Endodermal cell (in vitro differentiated cells): ENCODE results near the gene CFAP77. TPM values are rescaled to one million over a fixed set of nuclear protein-coding genes. Genes with fewer than 3 reads are reported as not detected.

Experiments
- DNase-seq: peaks from one replicate; pipeline ENCODE4 v3.0.0-alpha.2; 2017
- H3K27ac ChIP-seq: 2 replicates; pipeline ENCODE4 v1.5.1; 2013; ENCODE audit warnings: mild to moderate bottlenecking, low read depth, low read length, moderate library complexity
- H3K27me3 ChIP-seq: 2 replicates; pipeline ENCODE4 v1.6.1; 2013; ENCODE audit warnings: mild to moderate bottlenecking, low read length, moderate library complexity; ENCODE audit not compliant: insufficient read depth, control insufficient read depth, poor library complexity, severe bottlenecking
- H3K36me3 ChIP-seq: 2 replicates; pipeline ENCODE4 v1.7.0; 2013; ENCODE audit warnings: mild to moderate bottlenecking, low read length, moderate library complexity; ENCODE audit not compliant: control insufficient read depth, insufficient read depth
- H3K4me1 ChIP-seq: one replicate; pipeline ENCODE4 v1.7.0; 2013; ENCODE audit warnings: low read length; ENCODE audit not compliant: control insufficient read depth, insufficient read depth
- H3K4me3 ChIP-seq: 2 replicates; pipeline ENCODE4 v1.5.1; 2013; ENCODE audit warnings: mild to moderate bottlenecking, low read length, moderate library complexity
- H3K9ac ChIP-seq: 2 replicates; pipeline ENCODE4 v1.6.1; 2013; ENCODE audit warnings: mild to moderate bottlenecking, low read length, moderate library complexity; ENCODE audit not compliant: poor library complexity, severe bottlenecking; ENCODE audit errors: extremely low read depth
- H3K9me3 ChIP-seq: 2 replicates; pipeline ENCODE4 v1.6.1; 2013; ENCODE audit warnings: mild to moderate bottlenecking, low read length, moderate library complexity; ENCODE audit not compliant: control insufficient read depth
- H3K27ac Mint-ChIP-seq: 2 replicates; pipeline ENCODE4 v1.8.0; 2020; ENCODE audit warnings: mixed read lengths
- H3K27me3 Mint-ChIP-seq: 2 replicates; pipeline ENCODE4 v1.8.0; 2021; ENCODE audit warnings: mild to moderate bottlenecking, mixed read lengths; ENCODE audit not compliant: insufficient read depth
- H3K36me3 Mint-ChIP-seq: 2 replicates; pipeline ENCODE4 v1.8.0; 2020; ENCODE audit warnings: low read depth, mixed read lengths
- H3K4me1 Mint-ChIP-seq: 2 replicates; pipeline ENCODE4 v1.8.0; 2020; ENCODE audit warnings: mixed read lengths
- H3K4me3 Mint-ChIP-seq: 2 replicates; pipeline ENCODE4 v1.8.0; 2020; ENCODE audit warnings: mild to moderate bottlenecking, moderate library complexity, mixed read lengths
- H3K9me3 Mint-ChIP-seq: 2 replicates; pipeline ENCODE4 v1.8.0; 2020; ENCODE audit warnings: mild to moderate bottlenecking, mixed read lengths
- CTCF ChIP-seq: fragments of 200-600 bp; sonication (generic); conservative IDR thresholded peaks from 2 replicates; pipeline ENCODE4 v1.5.0; 2021; ENCODE audit warnings: antibody characterized with exemption, mild to moderate bottlenecking
- WGBS, 2 experiments: methylation state at CpG; one replicate each; pipeline versions ENCODE4 v1.1.5 to v1.1.7; 2013; ENCODE audit warnings: missing lambda C conversion rate in 2 of 2, mixed read lengths in 1 of 2; ENCODE audit not compliant: insufficient coverage in 1 of 2, insufficient read length in 1 of 2; 5-methylcytosine and 5-hydroxymethylcytosine counted together
- total RNA-seq, 2 donors: library from RNA; stranded (reverse); fragmentation: NEBNext Ultra II Directional in 1 of 2; extraction: Animal tissue kit (Norgen Biotek cat#: 25700) in 1 of 2; gene quantifications; 2 replicates in 1 of 2; 3 replicates in 1 of 2; pipeline ENCODE4 v1.2.1, GENCODE V29; 2021

CFAP77 gene
- total RNA-seq, 2 donors from 2014 or later = 1.7 to 2.2 TPM

GRCh38 chr9:132458432-132458831 is 48.4 kb downstream of the CFAP77 start:
- no peak for DNase-seq
- no peaks in the 10 kb centered on the region for H3K27me3 ChIP-seq
- 95 to 98% methylated on average over 5 to 8 of the region's 8 CpGs for WGBS, 2 experiments
- H3K27ac ChIP-seq = no peak overlapping the region
- H3K4me1 ChIP-seq = no peaks in the 10 kb centered on the region
- no peak overlapping the region for H3K4me3 ChIP-seq
- H3K36me3 ChIP-seq = no peaks in the 10 kb centered on the region
- TF ChIP-seq CTCF = peak; percentile 53
- no peak overlapping the region for H3K4me3 Mint-ChIP-seq
- H3K9me3 ChIP-seq = no peaks in the 10 kb centered on the region
- H3K36me3 Mint-ChIP-seq = no peaks in the 10 kb centered on the region
- H3K9ac ChIP-seq = no peak overlapping the region
- H3K27ac Mint-ChIP-seq = no peak overlapping the region
- H3K27me3 Mint-ChIP-seq = no peaks in the 10 kb centered on the region
- H3K9me3 Mint-ChIP-seq = no peaks in the 10 kb centered on the region
- peaks cover 11% of the 10 kb centered on the region for H3K4me1 Mint-ChIP-seq

GRCh38 chr9:132459661-132460060 is 49.6 kb downstream of the CFAP77 start:
- Histone ChIP-seq H3K27me3 (no peaks in the 10 kb centered on the region), H3K36me3 (no peaks in the 10 kb centered on the region), H3K9me3 (no peaks in the 10 kb centered on the region), H3K27ac (no peak overlapping the region), H3K9ac (no peak overlapping the region), H3K4me1 (no peaks in the 10 kb centered on the region), H3K4me3 (no peak overlapping the region)
- DNase-seq = no peak
- no peak overlapping the region for H3K4me3 Mint-ChIP-seq
- peaks cover 11% of the 10 kb centered on the region for H3K4me1 Mint-ChIP-seq
- WGBS, 2 experiments = 82 to 97% methylated on average over 3 to 7 of the region's 7 CpGs
- H3K36me3 Mint-ChIP-seq = no peaks in the 10 kb centered on the region
- TF ChIP-seq CTCF = no peak
- no peak overlapping the region for H3K27ac Mint-ChIP-seq
- no peaks in the 10 kb centered on the region for H3K9me3 Mint-ChIP-seq
- no peaks in the 10 kb centered on the region for H3K27me3 Mint-ChIP-seq

- H3K36me3 Mint-ChIP-seq = no peaks in the 10 kb centered on the region
- no peak overlapping the region for H3K27ac Mint-ChIP-seq
- H3K27me3 ChIP-seq = no peaks in the 10 kb centered on the region
- no peak overlapping the region for H3K9ac ChIP-seq
- H3K4me1 ChIP-seq = no peaks in the 10 kb centered on the region
- no peak for DNase-seq
- no peak for TF ChIP-seq CTCF
- H3K4me1 Mint-ChIP-seq = peaks cover 11% of the 10 kb centered on the region
- H3K9me3 Mint-ChIP-seq = no peaks in the 10 kb centered on the region
- H3K36me3 ChIP-seq = no peaks in the 10 kb centered on the region
- H3K9me3 ChIP-seq = no peaks in the 10 kb centered on the region
- no peak overlapping the region for H3K27ac ChIP-seq
- WGBS, 2 experiments = 84 to 89% methylated on average over 2 of the region's 2 CpGs
- H3K4me3 Mint-ChIP-seq = no peak overlapping the region
- no peaks in the 10 kb centered on the region for H3K27me3 Mint-ChIP-seq
- no peak overlapping the region for H3K4me3 ChIP-seq
These were observed 50.2 kb downstream of the CFAP77 start for GRCh38 chr9:132460240-132460639.
